Spinal cord (tissue), 10 donors: ENCODE measurements around the gene SLFNL1. TPM values are rescaled to one million over a fixed set of nuclear protein-coding genes. Genes with fewer than 3 reads are reported as not detected.

ENCODE experiments used
- DNase-seq, 6 donors: peaks; one replicate each; pipeline versions ENCODE4 v3.0.0 to v3.0.0-alpha.2; 2013 to 2015; ENCODE audit warnings: low spot score in 6 of 6, low read depth in 4 of 6
- H3K27ac ChIP-seq: one replicate; pipeline ENCODE4 v1.5.1; 2013; ENCODE audit warnings: low read depth, low read length, control low read depth
- H3K27me3 ChIP-seq: one replicate; pipeline ENCODE4 v1.6.1; 2013; ENCODE audit warnings: low read length; ENCODE audit not compliant: control insufficient read depth, insufficient read depth
- H3K36me3 ChIP-seq: one replicate; pipeline ENCODE4 v1.6.1; 2013; ENCODE audit warnings: low read length; ENCODE audit not compliant: control insufficient read depth, insufficient read depth
- H3K4me1 ChIP-seq: one replicate; pipeline ENCODE4 v1.6.1; 2013; ENCODE audit warnings: low read length; ENCODE audit not compliant: control insufficient read depth, insufficient read depth
- H3K4me3 ChIP-seq: one replicate; pipeline ENCODE4 v1.5.1; 2013; ENCODE audit warnings: low read depth, low read length, control low read depth
- H3K9me3 ChIP-seq: one replicate; pipeline ENCODE4 v1.6.1; 2013; ENCODE audit warnings: low read length; ENCODE audit not compliant: control insufficient read depth, insufficient read depth
- WGBS: methylation state at CpG from one replicate; pipeline ENCODE4 v1.1.5; 2013; ENCODE audit warnings: missing lambda C conversion rate; ENCODE audit not compliant: insufficient coverage; 5-methylcytosine and 5-hydroxymethylcytosine counted together
- polyA plus RNA-seq, 2 donors: library from polyadenylated mRNA; unstranded; fragments of 120-200 nt; gene quantifications; one replicate each; pipeline ENCODE4 v1.2.1, GENCODE V29; 2013; ENCODE audit not compliant: insufficient read length in 2 of 2
- total RNA-seq, 2 donors: library from RNA; depleted of rRNA in 1 of 2; stranded (reverse); fragments of 120-200 nt in 1 of 2; fragments of >200 nt in 1 of 2; gene quantifications; one replicate each; pipeline versions ENCODE4 v1.2.3 to v1.2.4, GENCODE V29; 2013 to 2014
- donor health status: healthy.

SLFNL1 gene
- total and polyA plus RNA-seq, 4 donors = 0.49 to 1.4 (median 0.63) TPM

DNA sequence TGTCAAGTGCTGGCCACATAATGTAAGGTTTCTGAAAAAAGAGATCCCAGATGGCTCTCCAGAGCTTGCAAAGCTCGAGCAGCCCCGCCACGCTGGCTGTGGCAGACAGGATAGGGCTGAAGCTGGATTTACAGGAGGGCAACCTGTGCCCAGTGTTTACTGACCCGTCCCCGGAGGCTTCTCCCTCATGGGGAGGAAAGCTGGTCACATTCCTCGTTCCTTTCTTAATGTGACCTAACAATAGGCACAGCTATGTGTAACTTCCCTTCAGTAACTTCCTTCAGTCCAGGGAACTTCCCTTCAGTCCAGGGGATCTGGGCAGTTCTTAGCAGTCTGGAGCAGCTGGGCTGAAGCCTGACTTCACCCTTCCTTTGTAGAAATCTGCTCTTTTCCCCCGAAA is 7.7 kb downstream of the SLFNL1 start:
- no peaks in the 10 kb centered on the region for H3K27me3 ChIP-seq
- no peaks in the 10 kb centered on the region for H3K9me3 ChIP-seq
- H3K4me3 ChIP-seq = no peak overlapping the region
- peaks cover 5% of the 10 kb centered on the region for H3K4me1 ChIP-seq
- peaks cover 70% of the 10 kb centered on the region for H3K36me3 ChIP-seq
- no peak for DNase-seq
- H3K27ac ChIP-seq = peak overlapping the region; percentile 15
- WGBS = 93% methylated on average over 7 of the region's 7 CpGs

DNA sequence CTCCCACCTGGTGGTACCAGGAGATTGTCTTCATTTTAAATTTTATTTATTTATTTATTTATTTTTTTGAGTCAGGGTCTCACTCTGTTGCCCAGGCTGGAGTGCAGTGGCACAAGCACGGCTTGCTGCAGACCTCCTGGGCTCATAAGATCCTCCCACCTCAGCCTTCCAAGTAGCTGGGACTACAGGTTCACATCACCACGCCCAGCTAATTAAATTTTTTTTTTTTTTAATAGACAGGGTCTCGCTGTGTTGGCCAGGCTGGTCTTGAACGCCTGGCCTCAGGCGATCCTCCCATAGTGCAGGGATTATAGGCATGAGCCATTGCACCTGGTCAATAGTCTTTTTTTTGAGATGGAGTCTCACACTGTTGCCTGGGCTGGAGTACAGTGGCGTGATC is 8.5 kb downstream of the SLFNL1 start:
- peaks cover 68% of the 10 kb centered on the region for H3K36me3 ChIP-seq
- no peaks in the 10 kb centered on the region for H3K9me3 ChIP-seq
- H3K4me1 ChIP-seq = peaks cover 5% of the 10 kb centered on the region
- no peak overlapping the region for H3K27ac ChIP-seq
- H3K4me3 ChIP-seq = no peak overlapping the region
- no peaks in the 10 kb centered on the region for H3K27me3 ChIP-seq
- 96% methylated on average over 4 of the region's 6 CpGs for WGBS
- DNase-seq = no peak

DNA sequence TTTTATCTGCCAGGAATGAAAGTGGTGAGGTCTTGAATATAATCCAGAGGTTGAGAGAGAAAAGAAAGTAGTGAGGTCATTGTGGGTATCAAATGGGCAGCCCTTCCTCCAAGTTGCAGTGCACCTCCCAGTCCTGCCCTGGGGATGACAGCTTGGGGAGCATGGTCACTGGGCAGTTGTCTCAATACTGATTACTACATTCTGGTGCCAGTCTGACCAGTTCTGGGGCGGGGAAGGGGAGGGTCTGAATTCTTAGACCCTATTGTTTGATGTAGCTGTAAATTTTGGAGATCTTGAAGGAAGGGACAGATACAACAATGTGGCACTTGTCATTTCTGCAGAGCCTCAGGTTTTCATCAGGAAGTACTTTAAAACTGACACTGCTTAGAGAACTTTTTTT is 11.2 kb downstream of the SLFNL1 start:
- no peak overlapping the region for H3K4me3 ChIP-seq
- no peaks in the 10 kb centered on the region for H3K9me3 ChIP-seq
- no peak overlapping the region for H3K27ac ChIP-seq
- peaks cover 4% of the 10 kb centered on the region for H3K4me1 ChIP-seq
- no peaks in the 10 kb centered on the region for H3K27me3 ChIP-seq
- peaks cover 57% of the 10 kb centered on the region for H3K36me3 ChIP-seq
- no peak for DNase-seq
- WGBS = 44% methylated on average over 1 of the region's 1 CpG

DNA sequence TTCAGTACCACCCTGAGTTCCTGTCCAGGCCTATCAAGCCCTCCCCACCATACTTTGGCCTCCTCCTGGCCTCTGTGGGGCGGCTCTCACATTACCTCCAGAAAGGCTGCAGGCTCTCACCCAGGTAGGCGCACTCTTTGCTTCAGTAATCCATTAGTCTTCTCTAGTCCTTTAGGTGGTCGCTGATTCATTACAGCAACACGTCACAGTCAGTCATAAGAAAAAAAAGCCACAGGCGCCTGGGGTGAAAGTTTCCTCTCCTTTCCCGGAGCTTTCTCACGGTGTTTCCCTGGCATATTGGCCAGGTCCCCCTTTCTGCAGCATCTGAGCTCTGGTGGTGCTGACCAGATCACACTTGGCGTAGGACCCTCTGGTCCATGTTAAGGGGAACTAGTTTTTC is 12.1 kb downstream of the SLFNL1 start:
- H3K4me1 ChIP-seq = no peaks in the 10 kb centered on the region
- no peak for DNase-seq
- no peaks in the 10 kb centered on the region for H3K9me3 ChIP-seq
- 90% methylated on average over 7 of the region's 8 CpGs for WGBS
- no peaks in the 10 kb centered on the region for H3K27me3 ChIP-seq
- no peak overlapping the region for H3K4me3 ChIP-seq
- peaks cover 52% of the 10 kb centered on the region for H3K36me3 ChIP-seq
- no peak overlapping the region for H3K27ac ChIP-seq

DNA sequence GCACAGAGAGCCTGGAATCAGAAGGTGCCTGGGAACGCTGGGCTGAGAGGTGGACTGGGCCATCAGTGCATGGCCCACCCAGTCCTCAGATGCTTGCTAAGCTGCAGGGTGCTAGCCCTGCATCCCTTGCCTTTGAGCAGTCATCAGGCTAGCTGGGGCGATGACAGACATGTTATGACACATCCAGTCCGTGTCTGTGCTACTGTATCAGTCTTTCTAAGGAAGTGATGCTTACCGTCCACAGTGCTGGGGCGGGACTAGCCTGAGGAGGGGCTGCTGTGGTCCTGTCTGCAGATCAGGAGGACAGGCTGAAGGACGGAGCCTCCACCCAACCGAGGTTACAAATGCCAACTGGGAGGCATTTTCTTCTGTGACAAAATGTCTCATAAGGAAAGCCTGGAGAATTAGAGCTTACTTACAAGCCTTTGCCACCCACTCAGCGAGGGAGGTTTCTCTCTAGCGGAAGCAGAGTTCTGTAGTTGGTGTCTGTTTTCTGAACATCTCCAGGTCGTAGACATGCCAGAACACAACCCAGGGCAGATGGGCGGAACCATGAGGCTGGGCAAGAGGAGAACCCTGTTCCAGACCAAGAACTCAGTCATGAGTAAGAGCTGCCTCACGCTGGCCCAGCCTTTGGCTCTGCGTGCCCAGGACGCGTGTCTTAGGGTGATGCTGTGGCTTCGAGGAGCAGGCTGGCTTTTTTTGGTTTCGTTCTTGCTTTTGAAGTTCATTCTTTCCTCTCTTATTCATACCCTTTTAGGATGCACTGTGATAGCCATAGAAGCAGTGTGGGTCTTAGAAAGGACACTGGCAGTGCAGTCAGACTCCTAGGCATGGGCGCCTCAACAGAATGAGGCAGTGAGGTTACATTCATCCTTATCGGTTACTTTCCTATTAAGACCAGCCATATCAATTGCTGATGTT is 14.3 kb downstream of the SLFNL1 start:
- DNase-seq = no peak
- Histone ChIP-seq H3K9me3 (no peaks in the 10 kb centered on the region), H3K4me3 (no peak overlapping the region), H3K36me3 (peaks cover 55% of the 10 kb centered on the region), H3K4me1 (peaks cover 6% of the 10 kb centered on the region), H3K27ac (no peak overlapping the region), H3K27me3 (no peaks in the 10 kb centered on the region)
- 90% methylated on average over 13 of the region's 19 CpGs for WGBS

DNA sequence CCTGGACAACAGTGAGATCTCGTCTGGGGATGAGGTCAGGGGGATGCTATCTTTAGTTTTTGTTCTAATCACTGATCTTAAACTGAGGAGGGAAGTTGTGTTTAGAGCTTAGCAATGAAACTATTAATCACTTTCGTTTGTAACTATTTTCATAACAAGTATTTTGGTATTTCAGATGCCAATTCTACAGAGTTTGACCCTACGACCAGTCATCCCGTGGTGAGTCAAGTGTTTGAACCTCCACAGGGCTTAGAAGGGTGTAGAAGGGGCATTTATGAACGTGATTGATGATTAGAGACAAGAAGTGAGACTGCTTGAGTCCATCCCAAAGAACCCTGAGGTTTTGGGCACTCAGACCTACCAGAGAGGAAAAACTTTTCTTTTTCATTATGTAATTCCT is 15.6 kb downstream of the SLFNL1 start:
- Histone ChIP-seq H3K4me3 (no peak overlapping the region), H3K9me3 (no peaks in the 10 kb centered on the region), H3K27me3 (no peaks in the 10 kb centered on the region), H3K36me3 (peaks cover 49% of the 10 kb centered on the region), H3K27ac (no peak overlapping the region), H3K4me1 (peaks cover 6% of the 10 kb centered on the region)
- DNase-seq = no peak
- 93% methylated on average over 3 of the region's 5 CpGs for WGBS

DNA sequence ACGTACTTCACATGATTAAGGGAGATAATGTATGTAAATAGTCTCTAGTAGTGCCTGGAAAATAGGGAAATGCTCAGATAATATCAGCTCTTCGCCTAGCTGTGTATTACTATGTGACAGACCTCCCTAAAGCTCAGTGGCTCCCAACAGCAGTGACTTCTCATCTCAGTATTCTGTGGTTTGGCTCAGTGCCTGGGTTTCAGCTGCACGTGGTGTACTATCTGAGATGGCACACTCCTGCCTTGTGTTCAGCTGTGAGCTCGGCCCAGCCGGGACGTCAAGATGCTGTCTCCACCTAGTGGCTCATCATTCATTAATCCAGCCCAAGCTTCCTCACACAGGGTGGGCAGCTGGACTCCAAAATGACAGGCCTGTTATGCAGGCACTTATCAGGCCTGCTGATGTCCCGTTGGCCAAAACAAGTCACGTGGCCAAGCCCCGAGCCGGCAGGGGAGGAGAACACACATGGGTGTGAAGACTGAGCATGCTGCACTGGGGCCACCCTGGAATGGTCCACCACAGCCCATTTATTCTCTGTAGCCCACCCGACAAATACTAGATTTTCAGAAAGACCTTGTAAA is 17.8 kb downstream of the SLFNL1 start:
- 39% methylated on average over 10 of the region's 11 CpGs for WGBS
- H3K27ac ChIP-seq = peak overlapping the region; percentile 10
- H3K36me3 ChIP-seq = peaks cover 47% of the 10 kb centered on the region

DNA sequence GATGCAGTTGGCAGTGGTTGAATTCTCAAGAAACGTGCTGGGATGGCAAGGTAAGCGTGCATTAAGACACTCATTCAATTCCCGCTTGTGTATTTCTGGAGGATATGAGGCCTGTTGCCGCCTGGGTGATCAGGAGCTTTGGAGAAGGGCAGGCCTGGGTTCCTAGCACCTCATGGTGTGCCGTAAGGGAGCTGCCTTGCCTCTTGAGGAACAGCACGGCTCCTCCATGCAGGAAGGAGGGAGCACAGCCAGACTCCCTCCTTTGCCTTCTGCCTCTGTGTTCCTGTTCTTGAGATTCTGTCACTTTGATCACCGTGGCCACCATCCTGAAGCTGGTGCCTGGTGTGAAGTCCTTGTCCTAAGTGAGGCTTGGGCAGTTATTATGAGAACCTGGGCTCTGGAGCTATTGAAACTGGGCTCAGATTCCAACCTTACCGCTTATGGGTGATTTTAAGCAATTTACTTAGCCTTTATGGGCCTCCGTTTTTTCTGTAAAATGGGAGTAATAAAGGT is 18.3 kb downstream of the SLFNL1 start:
- peak overlapping the region; percentile 10 for H3K27ac ChIP-seq
- H3K4me3 ChIP-seq = no peak overlapping the region
- no peaks in the 10 kb centered on the region for H3K27me3 ChIP-seq
- WGBS = 79% methylated on average over 8 of the region's 9 CpGs
- peaks cover 50% of the 10 kb centered on the region for H3K36me3 ChIP-seq
- DNase-seq = peak in 1 of 6 donors; percentile 35
- H3K4me1 ChIP-seq = peaks cover 6% of the 10 kb centered on the region
- no peaks in the 10 kb centered on the region for H3K9me3 ChIP-seq

More for the DNA sequence above, 17.8 kb downstream of the SLFNL1 start:
- Histone ChIP-seq H3K27me3 (no peaks in the 10 kb centered on the region), H3K9me3 (no peaks in the 10 kb centered on the region), H3K4me1 (peaks cover 6% of the 10 kb centered on the region), H3K4me3 (no peak overlapping the region)
- peak; percentile 52 to 96 (median 73) for DNase-seq

DNA sequence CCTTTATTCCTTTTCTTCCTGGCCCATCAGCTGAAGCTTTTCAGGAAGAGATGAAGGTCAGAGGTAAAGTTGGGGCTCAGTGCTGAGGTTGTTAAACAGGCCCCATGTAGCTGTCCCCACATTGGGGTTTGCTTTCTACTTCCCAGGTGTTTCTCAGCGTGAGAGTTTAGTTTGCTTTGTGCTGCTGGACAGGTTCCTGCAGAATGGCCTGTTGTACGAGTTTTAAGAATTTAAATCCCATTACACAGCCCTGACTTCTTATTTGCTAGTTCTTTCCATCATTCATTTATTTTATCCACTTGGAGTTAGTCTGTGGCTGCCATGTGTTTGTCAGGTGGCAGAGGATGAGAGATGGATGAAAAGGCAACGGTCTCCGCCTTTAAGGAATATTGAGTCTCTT is 22.9 kb downstream of the SLFNL1 start:
- WGBS = 100% methylated on average over 2 of the region's 4 CpGs
- no peaks in the 10 kb centered on the region for H3K27me3 ChIP-seq
- DNase-seq = no peak
- H3K36me3 ChIP-seq = peaks cover 49% of the 10 kb centered on the region
- no peak overlapping the region for H3K4me3 ChIP-seq
- H3K27ac ChIP-seq = no peak overlapping the region
- H3K9me3 ChIP-seq = no peaks in the 10 kb centered on the region
- H3K4me1 ChIP-seq = peaks cover 6% of the 10 kb centered on the region
